Hepatic stellate cell (primary cell): ENCODE measurements around the gene PRKAG1.

Source experiments
- DNase-seq: peaks from one replicate; pipeline ENCODE4 v3.0.0; 2011; ENCODE audit warnings: low spot score

Gene PRKAG1

DNA sequence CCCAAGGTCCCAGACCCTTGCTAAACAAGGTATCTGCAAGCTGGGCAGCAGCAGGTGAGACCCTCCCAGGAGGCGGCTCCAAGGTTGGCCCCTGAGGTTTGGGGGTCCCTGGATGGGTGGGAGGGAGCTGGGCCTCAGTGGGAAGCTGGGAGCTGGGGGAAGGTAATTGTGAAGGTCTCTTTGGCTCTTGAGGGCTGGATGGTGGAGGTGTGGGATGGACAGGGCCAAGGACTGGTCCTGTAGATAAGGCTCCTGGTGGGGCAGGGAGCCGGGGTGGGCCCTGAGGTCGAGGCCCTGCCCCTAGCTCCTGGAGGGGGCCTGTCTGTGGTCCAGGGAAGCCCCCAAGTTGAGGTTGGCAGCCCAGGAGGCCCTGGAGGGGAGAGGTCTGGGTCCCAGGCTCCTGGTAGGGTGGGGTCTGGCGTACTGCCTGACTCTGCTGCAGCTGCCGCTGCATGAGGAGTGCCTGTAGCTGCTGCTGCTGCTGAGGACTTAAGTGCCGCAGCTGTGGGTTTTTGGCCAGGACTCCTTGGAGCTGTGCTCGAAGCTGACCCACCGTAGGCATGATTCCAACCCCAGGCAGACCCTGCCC, 13.1 kb upstream of the PRKAG1 start:
- no peak for DNase-seq

DNA sequence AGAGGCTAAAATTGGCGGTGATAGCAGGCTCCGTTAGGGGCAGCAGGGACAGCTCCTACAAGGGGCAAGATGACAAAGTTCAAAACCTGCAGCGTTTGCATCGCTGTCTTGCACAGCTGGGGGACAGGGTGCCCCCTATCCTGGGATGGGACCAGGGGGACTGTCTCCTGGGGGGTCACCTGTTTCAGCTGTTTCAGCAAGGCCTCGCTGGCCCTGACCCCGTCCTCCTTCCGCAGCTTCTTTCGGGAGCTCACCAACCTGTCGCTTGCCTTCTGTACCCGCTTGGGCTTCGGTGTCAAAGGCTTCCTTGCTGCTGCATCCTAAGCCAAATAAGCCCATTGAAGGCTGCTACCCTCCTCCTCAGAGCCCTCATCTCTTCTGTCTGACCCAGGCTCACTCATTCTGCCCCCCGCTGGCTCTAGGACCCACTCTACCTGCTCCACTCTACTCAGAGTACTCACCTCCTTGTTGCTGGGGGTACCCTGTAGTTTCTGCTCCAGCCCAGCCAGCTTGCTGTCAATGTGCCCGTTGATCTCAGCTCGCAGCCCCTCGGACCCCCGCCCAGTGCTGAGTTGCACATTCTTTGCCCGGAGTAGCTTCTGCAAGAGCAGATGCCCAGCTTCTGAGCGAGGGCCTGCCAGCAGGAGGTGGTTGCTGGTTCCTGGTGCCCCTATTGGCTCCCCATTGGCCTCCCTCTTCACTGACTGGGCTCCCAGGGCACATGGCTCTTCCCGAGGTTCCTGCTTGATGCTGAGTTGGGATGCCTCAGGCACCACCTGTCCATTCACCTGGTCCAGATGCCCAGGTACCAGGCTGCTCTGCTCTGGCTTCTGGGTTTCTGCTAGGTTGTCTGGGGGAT, 12.4 kb upstream of the PRKAG1 start:
- DNase-seq: no peak

DNA sequence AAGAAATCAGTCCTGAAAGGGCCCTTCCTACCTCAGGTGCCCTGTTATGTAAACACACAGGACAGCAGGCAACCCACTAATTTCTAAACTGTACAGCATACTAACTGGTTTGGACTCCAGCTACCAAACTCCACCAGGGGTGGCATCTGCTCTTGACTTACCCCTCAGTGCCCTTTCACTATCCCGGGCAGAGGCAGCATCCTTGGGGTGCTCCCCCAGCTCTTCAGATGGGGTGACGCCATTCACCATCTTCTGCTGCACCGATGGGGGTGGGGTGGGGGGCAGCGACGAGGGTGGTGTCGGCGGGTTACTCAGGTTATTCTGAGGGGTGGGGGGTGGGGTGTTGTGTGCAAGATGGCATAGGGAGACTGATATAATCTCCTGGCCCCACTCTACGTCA, 11.5 kb upstream of the PRKAG1 start:
- no peak for DNase-seq

DNA sequence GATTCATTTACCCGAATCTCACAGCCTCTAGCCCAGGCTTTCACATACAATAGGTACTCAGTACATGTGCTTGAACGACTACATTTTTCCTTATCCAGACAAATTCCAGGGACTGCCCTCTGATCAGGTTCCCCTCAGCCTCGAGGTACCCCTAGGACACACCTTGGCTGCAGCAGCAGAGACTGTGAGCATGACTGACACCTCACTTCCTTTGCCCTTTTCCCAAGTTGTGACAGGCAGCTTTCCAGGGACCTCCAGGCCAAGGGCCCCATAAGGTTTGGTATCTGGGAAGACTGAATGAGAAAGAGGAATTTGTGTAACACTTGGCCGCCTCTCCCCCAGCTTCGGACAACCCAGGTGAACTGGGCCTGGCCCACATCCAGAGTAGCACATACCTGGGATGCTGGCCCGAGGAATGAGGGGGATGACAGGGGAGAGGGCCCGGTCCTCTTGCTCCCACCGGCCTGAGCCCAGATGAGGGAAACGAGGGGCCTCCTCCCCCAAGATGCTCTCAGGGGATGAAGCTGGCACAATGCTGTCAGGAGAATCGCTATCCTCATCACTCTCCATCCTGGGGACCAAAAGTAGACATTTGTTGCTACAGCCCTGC, 10.2 kb upstream of the PRKAG1 start:
- no peak for DNase-seq

DNA sequence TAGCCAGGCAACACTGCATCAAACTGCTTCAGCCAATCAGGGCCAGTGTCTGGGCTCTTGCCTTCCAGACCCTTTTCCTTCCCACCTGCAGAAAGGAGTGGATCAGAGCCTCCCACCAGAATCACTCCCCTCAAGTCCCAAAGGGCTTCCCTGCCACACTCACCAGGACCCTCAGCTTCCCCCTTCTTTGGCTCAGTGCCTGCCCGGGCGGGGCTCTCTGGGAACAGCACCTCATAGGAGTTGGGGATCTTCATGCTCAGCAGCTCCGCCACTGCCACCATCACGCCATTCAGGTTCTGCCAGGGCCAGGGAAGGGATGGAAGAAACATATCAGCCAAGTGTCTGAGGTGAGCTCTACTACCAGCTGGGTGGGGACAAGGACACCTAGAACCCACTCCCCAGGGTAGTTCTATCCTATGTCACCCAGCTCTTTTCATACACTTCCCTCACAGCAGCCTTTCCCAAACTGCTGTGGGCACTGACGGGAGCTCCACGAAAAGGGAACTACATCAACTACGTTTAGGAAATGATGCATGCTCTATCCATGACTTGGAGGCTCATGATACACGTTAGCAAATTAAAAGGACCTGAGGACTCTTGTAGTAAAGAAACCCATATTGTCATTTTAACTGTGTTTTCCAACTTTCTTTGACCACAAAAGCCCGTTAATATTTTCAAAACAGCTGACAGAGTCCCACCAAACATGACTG, 9.4 kb upstream of the PRKAG1 start:
- no peak for DNase-seq

DNA sequence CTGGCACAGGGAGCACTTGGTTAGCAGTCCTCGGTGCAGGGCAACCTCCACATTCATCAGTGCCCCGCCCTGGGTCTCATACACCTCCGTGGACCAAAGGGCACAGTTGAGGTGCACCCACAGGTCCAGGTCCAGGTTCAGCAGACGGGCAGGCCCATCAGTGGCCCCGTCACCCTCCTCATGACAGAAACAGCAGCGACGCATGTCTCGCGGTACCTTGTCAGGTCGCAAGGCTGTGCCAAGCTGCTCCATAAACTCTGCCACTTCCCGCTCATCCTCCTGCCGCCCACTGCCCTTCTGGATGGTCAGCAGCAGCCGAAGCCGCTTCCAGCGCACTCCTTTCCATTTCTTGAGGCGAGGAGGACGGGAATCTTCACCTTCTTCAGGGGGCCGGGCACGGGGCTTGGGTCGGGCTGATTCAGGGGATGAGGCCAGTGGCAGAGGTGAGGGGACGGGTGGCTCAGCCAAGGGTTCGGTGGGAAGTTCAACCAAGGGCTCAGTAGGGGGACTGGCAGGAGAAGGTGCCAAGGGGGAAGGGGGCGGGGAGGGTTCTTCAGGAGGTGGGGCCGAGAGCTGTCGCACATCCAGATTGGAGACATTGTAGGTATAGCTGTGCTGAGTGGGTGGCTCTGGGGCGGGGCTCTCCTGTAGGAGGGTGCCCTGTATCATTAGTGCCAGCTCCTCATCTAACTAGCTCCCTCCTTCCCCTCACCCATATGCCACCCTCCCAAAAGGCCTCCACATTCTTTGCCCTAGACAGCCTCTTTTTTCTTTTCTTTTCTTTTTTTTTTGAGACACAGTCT, 8.3 kb upstream of the PRKAG1 start:
- no peak for DNase-seq

DNA sequence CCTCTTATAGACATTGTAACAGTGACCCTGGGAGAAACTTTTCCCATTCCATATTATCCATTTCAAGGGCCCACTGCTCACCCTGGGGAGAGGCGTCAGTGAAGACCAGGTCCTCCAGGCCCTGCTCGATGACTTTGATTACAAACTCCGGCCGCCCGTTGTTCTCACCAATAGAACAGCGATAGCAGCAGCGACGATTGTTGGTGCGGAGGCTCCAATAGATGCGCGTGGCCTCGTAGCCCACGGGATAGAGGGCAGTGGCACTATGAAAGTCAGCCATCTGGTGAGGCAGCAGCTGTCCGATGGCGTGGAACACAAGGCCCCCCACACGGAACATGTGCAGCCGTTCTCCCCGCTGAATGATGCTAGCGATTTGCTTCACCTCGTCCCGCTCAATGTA, 7.5 kb upstream of the PRKAG1 start:
- no peak for DNase-seq

DNA sequence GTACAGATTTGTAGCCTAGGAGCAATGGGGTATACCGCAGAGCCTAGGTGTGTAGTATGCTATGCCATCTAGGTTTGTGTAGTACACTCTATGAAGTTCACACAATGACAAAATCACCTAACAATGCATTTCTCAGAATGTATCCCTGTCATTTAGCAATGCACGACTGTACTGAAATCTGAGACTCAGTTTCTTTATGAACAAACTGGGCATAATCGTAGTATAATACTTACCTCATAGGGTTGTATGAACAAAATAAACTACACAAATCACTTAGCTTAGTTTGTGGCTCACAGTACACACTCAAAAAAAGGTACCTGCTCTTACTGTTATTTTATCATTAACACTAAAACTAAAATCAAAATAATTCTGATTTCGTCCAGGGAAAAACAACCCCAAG, 6.9 kb upstream of the PRKAG1 start:
- no peak for DNase-seq

DNA sequence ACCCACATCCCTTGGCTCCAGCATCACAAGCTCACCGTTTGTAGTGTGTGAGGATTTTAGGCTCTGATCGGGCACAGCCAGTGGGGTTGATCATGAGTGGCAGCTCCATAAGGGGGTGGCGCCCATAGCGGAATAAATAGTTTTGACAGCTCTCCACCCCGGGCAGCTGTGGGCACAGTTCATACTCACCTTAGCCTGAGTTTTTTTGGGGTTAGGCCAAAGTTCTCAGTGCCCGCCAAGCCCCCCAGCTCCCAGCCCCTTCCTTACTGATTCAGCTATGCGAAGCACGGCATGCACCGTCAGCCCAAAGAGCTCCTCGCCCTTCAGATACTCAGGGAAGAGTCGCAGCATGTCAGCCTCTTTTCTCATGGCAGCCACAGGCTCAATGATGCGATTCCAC, 6.0 kb upstream of the PRKAG1 start:
- no peak for DNase-seq

DNA sequence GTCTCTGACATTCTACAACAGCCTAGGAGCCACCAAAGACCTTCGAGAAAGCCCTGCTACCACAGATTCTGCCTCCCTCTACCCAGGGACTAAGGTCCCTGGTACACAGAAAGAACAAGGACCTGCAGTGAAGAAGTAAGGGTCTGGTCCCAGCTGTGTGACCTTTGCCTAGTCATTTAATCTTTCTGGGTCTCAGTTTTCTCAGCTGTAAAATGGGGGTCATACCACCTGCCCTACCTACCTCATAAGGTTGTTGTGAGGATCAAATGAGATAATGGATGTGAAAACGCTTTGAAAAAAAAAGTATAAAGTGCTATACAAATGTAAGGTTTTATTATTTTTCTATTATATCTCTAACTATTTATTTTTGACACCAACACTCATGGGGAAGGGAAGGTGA, 5.2 kb upstream of the PRKAG1 start:
- no peak for DNase-seq

DNA sequence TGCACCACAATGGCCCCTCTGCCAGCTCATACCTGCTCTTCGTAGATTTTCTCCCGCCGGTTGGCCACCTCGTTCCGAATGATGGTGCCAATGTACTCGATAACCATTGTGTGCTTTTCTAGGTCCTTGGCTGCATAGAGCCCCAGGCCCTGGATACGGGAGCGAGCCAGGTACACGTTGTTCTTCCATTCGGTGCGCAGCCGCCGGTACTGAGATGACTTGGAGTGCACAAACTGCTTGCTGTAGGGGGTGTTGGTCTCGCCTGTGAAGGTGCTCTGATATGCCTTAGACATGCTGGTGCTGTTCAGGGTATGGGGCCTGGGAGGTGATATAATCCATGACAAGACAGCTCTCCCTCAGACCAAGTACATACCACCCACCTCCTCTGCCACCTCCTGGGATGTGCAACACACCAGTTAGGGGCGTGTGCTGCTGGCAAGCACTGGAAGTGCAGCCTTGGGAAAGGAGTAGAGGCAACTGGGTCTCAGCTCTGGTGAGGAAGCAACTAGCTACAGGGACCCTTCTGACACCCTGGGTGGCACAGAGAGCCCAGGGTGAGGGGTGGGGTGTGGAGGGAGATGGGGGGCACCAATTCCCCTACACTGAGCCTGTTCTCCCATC, 4.1 kb upstream of the PRKAG1 start:
- no peak for DNase-seq

DNA sequence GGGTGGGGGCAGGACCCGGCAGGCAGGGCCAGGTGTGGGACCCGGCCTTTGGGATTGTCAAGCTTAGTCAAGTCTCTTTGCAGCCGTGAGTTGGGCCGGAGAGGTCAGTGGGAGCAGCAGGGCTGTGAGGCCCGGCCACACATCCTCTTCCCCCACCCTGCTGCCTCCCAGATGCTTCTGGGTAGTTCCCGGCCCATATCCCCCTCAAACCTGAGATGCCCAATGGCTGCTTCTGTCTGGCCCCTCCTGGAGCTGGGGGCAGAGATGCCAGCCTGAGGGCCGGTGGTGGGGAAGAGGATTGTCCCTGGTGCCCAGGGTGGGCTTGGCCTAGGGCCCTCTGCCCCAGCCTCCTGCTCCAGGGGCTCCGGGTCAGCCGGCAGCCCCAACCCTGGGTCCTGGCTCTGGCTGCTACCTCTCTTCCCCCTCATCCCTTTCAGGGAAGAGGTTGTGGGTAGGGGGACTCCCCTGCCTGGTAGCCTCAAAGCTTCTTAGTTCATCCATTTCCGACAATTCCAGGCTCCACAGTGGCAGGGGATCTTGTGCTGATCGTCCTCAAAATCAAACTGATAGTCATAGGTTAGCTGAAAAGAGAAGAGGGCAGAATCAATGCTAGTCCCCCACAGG, 2.8 kb upstream of the PRKAG1 start:
- no peak for DNase-seq

DNA sequence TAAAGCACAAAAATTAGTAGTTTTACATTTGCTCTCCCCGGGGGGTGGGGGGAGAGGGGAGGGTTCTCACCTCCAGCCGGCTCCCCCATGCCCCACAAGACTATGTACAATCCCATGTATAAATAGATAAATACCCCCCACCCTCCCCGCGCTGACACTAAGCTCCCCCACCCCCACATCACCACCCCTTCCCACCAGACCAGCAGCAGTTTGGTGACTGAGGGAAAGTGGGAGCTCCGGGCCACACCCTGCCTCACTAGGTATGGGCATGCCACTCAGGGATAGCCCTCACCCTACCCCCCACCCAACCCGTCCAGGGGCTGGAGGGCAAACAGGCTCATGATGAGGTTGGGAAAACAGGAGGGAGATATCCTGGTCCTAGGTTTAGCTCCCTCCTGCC, 1.9 kb upstream of the PRKAG1 start:
- DNase-seq: no peak

DNA sequence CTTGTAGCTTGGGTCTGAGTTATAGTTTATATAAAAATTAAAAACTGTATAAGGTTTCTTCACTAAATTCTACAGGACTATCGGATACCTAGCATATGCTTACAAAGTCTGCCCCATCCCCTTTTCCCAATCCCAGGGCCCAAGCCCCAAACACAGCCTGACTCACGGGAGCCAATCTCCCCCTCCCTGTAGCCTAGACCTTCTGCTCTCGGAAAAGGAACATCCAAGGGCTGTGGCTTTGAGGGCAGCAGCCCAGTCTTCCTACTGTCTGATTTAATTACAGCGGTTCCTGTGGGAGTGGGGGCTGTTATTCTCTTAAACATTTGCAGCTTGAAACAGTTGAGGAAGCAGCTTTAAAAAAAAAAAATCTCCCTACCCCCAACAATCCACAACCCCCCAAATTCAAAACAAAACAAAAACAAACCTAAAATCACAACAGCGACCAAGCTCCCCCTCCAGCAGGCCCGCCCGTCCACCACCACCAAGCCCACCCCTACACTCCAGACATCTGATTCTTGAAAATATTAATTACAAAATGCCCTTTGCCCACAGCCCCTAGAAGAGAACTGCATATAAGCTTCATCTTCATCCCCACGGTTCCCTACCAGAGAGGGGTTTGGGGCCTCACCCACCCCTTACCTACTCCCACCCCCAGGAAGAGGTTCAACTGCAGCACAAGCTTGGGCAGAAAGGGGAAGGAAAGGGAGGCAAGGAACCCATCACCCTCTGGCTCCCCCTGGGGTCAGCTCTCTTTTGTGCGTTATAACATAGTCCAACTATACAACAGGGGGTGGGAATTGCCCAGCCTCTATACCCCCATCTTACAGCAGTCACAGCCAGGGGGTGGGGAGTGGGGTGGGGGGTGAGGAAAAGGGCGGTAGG, 1.1 kb upstream of the PRKAG1 start:
- no peak for DNase-seq

DNA sequence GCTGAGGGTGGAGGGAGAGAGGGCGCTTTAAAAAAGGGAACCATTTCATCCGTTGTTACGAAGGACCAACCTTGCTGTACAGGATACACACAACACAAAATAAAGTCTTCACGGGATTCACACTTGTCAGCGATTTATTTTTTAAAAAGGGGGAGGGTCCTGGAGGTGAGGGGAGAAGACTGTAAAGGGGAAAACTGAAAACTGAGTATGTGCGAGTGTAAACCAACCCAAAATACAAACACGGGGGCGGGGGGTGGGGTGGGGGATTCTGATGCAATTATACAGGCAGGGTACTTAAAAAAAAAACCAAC, 499 bp upstream of the PRKAG1 start:
- DNase-seq: no peak

DNA sequence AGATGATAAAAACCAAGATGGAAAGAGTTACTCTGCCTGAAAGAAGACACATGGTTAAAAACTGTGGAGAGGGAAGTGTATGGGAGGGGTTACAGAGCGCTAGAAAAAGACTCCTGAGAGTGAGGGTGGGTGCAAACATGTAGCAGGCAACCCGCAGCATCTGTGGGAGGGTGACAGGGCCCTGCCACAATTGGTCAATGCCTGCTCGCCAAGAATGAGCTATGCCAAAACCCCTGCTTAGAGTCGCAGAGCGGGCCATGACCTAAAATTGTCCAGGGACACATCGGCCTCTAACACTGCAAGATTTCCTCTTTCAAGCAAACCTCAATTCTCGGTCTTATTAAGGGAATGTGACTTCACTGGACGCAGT, 700 bp downstream of the PRKAG1 start:
- peak; percentile 65 for DNase-seq

DNA sequence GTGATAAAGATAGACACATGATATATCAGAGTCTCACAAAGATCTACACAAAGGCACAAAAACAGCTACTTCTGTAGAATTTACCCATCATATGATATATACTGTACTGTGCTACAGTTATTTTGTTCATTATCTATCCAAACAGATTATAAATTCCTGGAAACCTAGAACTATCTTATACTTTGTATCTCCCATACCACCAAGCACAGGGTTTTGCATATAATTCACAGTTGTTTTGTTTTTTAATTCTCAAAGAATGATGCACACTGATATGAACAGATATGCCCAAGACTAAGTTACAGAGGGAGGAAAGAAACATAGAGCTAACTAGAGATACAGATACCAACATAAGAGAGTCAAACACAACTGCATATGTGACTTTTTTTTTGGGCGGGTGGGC, 3.4 kb downstream of the PRKAG1 start:
- DNase-seq: no peak

DNA sequence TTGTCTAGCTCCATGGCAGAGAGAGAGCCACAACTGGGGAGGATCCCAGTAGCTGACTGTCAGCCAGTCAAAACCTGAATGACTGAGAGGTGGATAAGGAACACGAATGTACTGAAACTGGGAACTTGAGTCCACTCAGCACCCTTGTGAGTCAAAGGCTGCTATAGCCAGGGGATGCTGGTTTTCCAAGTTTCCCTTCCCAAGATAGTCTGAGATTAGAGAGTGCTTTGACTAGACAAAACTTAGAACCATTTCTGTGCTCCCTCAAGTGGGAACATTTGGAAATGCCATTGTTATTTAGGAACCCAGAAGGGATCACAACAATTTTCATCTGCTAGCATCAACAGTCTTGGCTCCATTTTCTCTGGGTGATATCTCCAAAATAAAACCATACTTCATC, 4.0 kb downstream of the PRKAG1 start:
- no peak for DNase-seq

DNA sequence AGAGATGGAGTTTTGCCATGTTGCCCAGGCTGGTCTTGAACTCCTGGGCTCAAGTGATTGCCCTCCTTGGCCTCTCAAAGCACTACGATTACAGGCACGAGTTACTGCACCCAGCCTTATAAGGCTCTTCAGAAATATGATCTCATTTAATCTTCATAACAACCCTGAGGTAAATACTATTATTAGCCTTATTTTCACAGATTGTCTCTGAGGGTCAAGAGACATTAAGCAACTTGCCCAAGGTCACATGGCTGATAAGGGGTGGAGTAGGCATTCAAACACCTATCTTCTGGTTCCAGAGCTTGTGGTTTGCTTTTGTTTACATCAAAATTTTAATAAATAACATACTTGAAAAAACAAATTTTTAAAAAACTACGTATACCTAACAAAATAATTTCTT, 5.1 kb downstream of the PRKAG1 start:
- DNase-seq: no peak

DNA sequence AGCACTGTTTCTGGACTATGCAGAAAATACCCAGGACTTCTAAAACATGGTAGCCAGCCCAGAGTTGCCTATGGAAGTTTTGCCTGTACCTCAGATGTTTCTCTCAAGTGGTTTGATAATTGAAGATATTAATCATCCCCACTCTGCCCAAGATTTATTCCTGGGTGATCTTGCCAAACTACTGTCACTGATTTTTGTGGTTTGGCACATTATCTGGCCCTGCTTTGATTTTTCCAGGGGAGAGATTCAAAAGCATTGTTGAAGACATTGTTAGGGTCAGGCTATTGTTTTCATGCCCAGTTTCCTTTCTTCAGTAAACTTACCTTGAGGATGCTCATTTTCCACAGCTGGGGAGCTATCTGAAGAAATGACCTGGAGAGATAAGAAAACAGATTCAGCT, 5.8 kb downstream of the PRKAG1 start:
- no peak for DNase-seq
